Retina (tissue), 1 donor: ENCODE measurements around the gene MKRN1.
"Not testable (repeated sequence)": the region's sequence is repeated elsewhere in the genome, so short reads cannot be mapped to it uniquely, and the experiment has no call there.

Experiments used
- DNase-seq: peaks from one replicate; pipeline ENCODE4 v3.0.0-alpha.2; 2016

The MKRN1 gene

DNA sequence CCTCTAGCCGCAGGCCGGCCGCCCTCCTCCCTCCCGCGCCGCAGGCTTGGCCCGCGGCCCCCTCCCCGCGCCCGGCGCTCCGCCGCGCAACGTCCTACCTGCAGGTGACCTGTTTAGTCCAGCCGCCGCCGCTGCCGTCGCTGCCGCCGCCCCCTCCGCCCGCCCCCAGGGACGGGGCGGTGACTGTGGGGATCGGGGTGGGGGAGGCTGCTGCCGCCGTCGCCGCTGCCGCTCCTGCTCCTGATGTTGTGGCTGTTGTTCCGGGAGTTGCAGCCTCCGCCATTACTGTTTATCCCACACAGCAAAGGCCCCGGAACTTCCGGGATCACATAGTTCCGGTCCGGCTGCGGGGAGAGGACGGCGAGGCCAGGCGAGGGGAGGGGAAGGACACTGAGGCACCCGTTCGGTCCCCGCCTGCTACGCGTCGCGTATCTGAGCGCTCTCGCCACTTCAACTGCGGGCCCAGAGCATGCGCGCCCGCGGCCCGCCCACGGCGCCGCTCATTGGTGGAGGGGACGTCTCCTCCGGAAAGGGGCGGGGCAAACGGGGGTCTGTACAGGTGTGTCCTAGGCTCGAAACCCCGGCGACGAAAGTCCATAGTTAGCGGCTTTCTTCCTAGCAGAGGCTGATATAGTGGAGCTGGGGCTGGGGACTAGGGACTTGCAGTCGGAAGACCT is at the start of gene MKRN1:
TSS of gene MKRN1 (minus strand) at position 444 of the 677 bp plus-strand sequence. CDS start at position 283, 161 bp downstream.
- peak; percentile 94 for DNase-seq

GRCh38 chr7:140526787-140527664 is 47.7 kb upstream of the MKRN1 start:
- DNase-seq, result no peak

- no peak for DNase-seq
Observed at GRCh38 chr7:140526214-140526613, 46.9 kb upstream of the MKRN1 start.

DNA sequence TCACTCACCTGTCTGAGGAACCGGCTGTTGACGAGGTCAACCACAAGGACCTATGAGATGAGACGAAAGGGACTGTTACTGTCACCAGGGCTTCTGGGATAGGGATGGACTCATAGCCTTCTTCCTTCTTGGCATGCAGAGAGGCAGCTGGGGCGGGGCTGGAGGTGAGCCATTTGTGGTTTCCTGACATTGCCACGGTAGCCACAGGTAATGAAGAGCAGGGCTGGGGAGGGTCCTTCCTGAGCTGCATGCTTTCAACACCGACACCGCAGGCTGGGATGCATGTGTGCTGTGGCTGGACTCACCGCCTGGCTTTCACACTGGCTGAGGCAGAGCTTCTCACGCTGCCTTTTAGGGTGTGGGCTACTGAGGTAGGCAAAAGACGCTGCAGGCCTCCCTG is 46.4 kb upstream of the MKRN1 start:
- no peak for DNase-seq

- no peak for DNase-seq
Observed at GRCh38 chr7:140521421-140521820, 42.1 kb upstream of the MKRN1 start.

GRCh38 chr7:140519007-140519399 is 39.7 kb upstream of the MKRN1 start:
- no peak for DNase-seq

DNA sequence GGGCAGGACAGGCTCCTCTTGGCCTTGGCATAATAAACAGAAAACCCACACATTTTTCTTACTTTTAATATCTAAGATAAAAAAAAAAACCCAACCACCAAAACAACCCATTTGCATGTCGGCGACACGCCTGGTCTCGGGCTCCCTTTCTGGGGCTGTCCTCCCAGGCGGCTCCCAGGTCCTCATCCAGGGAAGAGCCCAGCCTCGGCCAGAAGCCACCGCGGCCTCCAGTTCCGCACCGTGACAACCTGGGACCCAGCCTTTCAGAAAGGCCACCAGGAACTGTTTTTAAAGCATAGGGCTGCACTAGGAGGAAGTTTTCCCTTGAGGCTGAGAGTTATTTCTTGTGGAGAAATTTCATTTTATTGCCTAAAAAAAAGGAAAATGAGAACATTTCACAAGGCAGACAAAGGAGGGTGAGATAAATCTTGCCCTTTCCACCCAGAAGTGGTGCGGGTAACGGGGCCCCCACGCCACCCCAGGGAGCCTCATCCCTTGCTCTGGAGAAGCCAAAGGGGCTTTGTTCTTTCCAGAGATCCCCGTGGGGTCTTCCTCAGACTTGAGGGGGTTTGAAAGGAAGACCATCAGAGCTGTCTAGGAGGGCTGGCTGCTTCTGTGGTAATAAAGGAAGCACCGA is 39.2 kb upstream of the MKRN1 start:
- no peak for DNase-seq

GRCh38 chr7:140517546-140518369 is 38.5 kb upstream of the MKRN1 start:
- DNase-seq, result peak; percentile 86

GRCh38 chr7:140512317-140513000 is 33.2 kb upstream of the MKRN1 start:
- no peak for DNase-seq

DNA sequence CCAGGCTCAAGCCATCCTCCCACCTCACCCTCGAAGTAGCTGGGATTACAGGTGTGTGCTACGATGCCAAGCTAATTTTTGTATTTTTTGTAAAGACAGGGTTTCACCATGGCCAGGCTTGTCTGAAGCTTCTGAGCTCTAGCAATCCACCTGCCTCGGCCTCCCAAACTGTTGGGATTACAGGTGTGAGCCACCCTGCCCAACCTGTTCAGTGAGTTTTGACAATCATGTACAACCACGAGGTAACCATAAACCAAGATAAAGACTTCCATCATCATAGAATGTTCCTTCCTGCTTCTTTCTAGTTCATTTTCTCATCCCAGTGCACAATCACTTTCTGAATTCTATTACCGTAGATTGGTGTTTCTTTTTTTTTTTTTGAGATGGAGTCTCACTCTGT is 30.5 kb upstream of the MKRN1 start:
- DNase-seq, result no peak

GRCh38 chr7:140507556-140507955 is 28.3 kb upstream of the MKRN1 start:
- not testable (repeated sequence) for DNase-seq

DNA sequence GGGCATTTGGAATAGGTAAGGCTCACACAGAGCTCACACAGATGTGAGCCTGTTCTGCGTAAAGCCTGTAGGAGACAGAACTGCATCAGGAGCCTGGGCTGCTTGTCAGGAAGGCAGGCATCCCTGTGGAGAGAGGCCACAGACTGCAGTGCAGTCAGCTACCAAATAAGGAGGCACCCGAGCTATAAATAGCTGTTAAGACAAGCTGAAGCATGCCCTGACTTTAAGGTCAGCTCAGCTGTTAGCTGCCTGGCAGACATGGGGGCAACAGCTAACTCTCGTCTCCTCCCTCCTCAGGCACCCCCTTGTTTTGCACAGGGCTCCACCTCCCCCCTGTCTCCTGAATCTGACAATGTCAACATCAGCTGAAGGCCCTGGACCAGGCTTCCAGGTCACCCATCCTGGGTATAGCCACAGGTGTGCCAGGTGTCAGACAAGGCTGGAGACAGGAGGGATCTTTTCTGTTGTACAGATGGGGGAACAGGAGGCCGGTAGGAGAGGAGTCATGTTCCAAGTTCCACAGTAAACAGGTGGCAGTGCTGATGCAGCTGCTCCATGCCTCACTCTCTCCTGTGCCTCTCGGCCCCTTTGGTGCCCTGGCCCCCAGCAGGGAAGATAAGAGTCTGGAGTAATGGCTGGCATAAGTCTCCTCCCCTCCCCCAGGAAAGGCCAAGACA is 27.6 kb upstream of the MKRN1 start:
- no peak for DNase-seq

DNA sequence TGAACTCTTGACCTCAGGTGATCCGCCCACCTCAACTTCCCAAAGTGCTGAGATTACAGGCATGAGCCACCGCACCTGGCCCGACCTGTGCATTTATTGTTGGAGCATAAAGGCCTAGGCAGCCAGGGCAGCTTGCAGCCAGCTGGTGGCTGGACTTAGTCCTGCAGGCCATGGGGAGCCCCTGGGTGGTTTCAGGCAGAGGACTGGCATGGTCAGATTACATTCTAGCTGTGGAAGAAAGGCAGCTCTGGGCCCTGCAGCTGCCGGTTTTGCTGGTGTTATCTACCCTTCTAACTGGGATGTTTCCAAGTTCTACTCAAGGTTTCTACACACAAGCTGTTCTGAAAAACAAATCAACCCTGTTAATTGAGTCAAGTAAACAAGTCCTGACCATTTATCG is 22.7 kb upstream of the MKRN1 start:
- DNase-seq, result no peak

- DNase-seq, result not testable (repeated sequence)
Observed at GRCh38 chr7:140497807-140498206, 18.5 kb upstream of the MKRN1 start.

DNA sequence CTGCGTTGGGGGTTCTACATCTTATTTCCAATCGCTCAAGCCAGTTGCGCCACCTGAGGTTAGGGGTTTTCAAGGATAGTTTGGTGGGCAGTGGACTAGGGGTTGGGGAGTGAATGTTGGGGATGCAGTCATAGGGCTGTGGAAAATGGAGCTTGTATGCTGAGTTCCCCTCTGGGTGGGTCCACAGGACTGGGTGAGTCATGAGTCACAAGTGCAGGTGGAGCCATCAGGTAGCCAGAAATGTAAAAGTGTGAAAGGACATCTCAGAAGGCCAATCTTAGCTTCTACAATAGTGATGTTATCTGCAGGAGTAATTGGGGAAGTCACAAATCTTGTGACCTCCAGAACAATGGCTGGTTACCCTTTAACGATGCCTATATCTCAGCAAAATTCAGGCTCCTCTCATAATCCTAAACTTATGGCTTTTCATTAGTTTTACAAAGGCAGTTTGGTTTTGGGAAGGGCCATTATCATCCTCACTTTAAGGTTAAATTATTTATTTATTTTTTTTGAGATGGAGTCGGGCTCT is 18.0 kb upstream of the MKRN1 start:
- no peak for DNase-seq

DNA sequence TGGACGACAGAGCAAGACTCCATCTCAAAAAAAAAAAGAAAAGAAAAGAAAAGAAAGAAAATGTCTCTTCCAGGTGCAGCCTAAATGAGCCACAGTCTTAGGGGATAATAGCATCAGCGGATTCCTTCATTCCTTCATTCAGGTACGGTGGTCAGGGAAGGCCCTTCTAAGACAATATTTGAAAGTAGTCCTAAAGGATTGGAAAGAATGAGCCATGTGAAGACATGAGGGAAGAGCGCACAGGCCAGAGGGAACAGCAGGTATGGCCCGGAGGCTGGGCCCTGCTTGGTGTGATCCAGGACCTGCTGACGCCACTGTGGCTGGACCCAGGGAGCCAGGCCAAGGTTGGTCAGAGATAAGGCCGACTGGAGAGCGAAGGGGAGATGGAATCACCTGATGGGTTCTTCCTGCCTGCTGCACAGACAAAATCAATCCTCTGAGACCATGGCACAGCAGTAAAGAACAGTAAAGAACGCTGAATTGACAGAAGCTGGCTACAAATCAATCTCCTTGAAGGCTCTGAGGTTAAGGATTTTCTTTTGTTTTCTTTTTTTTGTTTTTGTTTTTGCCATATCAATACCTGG is 16.3 kb upstream of the MKRN1 start:
- DNase-seq, result no peak

- DNase-seq, result no peak
Observed at GRCh38 chr7:140494867-140495266, 15.6 kb upstream of the MKRN1 start.

GRCh38 chr7:140489026-140489359 is 9.7 kb upstream of the MKRN1 start:
- no peak for DNase-seq

GRCh38 chr7:140485500-140486265 is 6.4 kb upstream of the MKRN1 start:
- DNase-seq, result no peak

- no peak for DNase-seq
Observed at GRCh38 chr7:140484951-140485499, 5.7 kb upstream of the MKRN1 start.
